ENCODE measurements around the gene ARHGEF9.
A peak's percentile ranks its signal among the peaks of the same experiment; 100 is the strongest.
"Not testable (repeated sequence)": the region's sequence is repeated elsewhere in the genome, so short reads cannot be mapped to it uniquely, and the experiment has no call there.

Gene ARHGEF9

DNA sequence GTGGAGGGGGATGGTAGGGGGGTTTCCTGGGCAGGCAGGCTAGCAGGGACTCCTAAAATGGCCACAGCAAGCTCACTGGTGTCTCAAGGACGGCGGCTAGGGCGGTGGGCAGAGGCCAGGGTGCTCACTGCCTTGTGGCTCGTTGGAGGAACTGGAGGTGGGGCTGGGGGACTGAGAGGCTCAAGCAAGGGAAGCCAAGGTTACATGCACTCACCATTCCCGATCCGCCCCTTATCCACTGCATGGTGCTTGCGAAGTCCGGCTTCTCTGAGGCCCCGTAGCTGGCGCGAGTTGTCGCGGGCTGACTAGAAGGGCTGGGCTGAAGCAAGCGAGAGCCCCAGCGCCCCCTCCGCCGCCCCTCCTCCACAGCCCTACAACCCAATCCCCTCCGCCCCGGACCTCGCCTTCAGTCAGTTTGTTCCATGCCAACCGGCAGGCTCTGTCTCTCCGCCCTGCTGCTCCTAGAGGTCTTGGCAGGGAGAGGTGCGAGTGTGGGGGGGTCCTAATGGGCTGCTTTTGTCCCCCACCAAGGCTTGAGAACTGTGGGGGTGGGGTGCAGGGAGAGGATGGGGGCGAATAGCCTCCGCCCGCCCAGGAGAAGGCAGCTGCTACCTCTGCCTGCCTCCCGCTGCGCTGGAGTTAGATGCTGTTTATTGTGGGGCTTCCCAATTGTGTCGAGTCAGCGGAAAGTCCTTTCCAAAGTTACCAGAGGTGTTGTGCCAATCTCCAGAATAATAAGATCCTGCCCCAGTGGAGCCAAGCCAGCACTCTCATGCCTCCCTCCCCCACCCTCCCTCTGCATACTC is at the start of gene ARHGEF9:
Gene ARHGEF9, minus strand, starts transcription at position 313 of the 806 bp plus-strand sequence. Its CDS starts 69 bp downstream, at position 244.
- DNase-seq (ENCODE audit: low read depth), result no peak

GRCh38 chrX:63825446-63825845 is 40.4 kb upstream of the ARHGEF9 start:
- not testable (repeated sequence) for DNase-seq (ENCODE audit: low read depth)

GRCh38 chrX:63818156-63818555 is 33.1 kb upstream of the ARHGEF9 start:
- DNase-seq (ENCODE audit: low read depth), result no peak

DNA sequence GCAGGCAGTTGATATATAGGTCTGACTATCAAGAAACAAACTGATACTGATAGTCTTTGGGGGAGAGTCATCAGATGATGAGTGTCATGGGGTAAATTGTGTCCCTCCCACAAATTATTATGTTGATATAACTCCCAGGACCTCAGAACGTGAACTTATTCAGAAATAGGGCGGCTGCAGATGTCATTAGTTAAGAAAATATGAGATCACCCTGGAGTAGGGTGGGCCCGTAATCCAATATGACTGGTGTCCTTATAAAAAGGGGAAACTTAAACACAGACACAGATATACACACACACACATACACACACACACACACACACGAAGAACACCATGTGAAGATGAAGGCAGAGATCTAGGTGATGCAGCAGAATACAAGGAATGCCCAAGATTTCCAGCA is 32.7 kb upstream of the ARHGEF9 start:
- DNase-seq (ENCODE audit: low read depth), result no peak

- no peak for DNase-seq (ENCODE audit: low read depth)
These were observed 27.8 kb upstream of the ARHGEF9 start for GRCh38 chrX:63812823-63813222.

GRCh38 chrX:63810746-63811145 is 25.7 kb upstream of the ARHGEF9 start:
- DNase-seq (ENCODE audit: low read depth), result no peak

DNA sequence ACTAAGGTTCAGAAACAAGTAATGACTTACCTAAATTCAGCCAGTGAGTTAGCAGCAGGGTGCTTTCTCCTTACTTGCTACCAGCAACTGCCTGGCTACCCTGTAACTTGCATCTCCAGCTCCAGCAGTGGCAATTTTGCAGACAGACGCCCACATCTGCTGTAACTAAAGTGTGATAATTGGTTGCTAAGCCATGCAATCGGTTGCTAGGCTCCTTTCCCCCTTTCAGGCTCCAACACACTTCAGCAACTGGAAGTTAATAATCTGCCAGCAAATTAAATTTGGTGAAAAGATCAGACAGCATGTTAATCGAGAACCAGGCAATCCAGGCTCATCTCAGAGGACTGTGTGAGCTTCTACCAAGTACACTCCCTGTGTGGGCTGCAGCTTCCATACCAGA is 24.2 kb upstream of the ARHGEF9 start:
- DNase-seq (ENCODE audit: low read depth), result no peak

DNA sequence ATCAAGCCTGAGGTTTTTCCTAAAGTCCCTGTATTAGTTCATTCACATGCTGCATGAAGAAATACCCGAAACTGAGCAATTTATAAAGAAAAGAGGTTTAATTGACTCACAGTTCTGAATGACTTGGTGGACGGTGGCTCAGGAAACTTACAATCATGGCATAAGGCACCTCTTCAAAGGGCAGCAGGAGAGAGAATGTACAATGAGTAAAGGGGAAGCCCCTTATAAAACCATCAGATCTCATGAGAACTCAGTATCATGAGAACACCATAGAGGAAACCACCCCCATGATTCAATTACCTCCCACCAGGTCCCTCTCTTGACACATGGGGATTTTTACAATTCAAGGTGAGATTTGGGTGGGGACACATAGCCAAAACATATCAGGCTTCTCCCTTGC is 10.4 kb upstream of the ARHGEF9 start:
- not testable (repeated sequence) for DNase-seq (ENCODE audit: low read depth)

GRCh38 chrX:63785708-63786040 is 660 bp upstream of the ARHGEF9 start:
- no peak for DNase-seq (ENCODE audit: low read depth)

- DNase-seq (ENCODE audit: low read depth), result no peak
These were observed 590 bp downstream of the ARHGEF9 start for GRCh38 chrX:63784346-63784901.

GRCh38 chrX:63782515-63782914 is 2.5 kb downstream of the ARHGEF9 start:
- DNase-seq (ENCODE audit: low read depth), result no peak

GRCh38 chrX:63768760-63769159 is 16.3 kb downstream of the ARHGEF9 start:
- no peak for DNase-seq (ENCODE audit: low read depth)

DNA sequence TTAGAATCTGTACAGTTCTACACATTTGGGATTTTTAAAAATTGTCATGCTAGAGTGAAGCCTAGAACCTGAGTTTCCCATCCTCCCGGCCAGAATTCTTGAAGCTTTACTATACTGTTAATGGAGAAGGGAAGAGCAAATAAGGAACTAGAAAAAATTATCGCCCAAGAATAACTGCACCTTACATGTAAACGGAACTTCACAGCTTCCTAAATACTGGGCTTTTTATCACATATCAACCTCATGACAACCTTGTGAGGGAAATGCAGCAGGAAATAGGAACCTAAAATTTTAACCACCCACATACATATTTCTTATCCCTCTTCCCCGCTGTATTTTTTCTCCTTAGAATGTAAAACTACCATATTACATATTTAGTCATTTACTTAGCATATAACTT is 19.3 kb downstream of the ARHGEF9 start:
- no peak for DNase-seq (ENCODE audit: low read depth)

DNA sequence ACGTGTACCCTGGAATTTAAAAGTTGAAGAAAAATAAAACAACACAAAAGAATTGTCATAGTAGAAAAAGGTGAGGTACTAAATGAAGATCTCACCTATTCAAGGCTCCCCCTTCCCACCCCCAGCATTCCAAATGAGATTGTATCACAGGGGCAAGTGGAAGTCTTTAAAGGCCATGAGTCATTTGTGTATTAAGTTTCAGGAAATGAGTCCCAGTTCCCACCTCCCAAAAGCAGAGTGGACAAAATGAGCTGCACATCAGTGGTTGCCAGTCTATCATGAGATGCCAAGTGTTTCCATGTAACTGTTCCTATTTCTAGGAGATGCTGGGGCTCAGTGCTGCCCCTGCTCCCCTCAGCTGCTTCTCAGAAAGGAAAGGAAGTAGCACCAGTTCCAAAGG is 20.1 kb downstream of the ARHGEF9 start:
- no peak for DNase-seq (ENCODE audit: low read depth)

DNA sequence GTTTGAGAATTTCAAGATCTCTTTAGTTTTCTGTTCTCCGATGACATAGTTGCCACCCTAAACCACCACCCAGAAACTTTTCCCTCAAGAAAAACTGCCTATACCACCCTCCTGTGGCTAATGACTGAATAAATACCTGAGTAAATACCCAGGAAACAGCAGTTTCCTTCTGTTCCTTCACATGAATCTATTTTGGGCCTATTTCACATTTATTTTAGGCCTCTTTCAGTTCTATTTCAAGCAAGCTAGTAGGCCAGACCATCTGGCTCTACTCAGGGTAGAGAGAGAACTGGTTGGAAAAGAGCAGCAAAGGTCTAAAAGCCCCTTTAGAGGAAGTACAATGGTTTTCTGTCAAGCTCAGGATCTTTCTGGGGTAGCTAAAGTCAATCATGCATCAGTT is 23.4 kb downstream of the ARHGEF9 start:
- DNase-seq (ENCODE audit: low read depth), result no peak

DNA sequence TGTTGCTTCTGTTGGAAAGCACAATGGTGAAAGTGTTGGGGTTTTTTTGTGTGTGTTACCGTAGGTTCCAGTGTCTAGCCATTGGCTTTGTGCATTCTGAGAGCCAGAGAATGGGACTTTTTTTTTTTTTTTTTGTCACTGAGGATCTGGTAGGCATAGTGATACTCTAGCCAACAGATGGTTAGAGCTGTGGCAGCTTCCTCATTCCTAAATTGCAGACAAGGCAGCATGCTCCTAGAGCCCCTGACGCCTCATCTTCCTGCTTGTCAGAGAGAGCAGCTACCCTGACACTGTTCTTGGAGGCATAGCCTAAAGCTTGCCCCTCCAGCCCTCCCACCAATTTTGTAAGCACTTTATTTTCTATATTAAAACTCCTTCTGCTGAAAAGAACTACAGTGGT is 27.0 kb downstream of the ARHGEF9 start:
- no peak for DNase-seq (ENCODE audit: low read depth)

GRCh38 chrX:63755892-63756291 is 29.1 kb downstream of the ARHGEF9 start:
- DNase-seq (ENCODE audit: low read depth), result no peak

- DNase-seq (ENCODE audit: low read depth), result peak; percentile 76
These were observed 30.0 kb downstream of the ARHGEF9 start for GRCh38 chrX:63754860-63755579.

- DNase-seq (ENCODE audit: low read depth), result peak; percentile 8
These were observed 30.7 kb downstream of the ARHGEF9 start for GRCh38 chrX:63754136-63754859.

DNA sequence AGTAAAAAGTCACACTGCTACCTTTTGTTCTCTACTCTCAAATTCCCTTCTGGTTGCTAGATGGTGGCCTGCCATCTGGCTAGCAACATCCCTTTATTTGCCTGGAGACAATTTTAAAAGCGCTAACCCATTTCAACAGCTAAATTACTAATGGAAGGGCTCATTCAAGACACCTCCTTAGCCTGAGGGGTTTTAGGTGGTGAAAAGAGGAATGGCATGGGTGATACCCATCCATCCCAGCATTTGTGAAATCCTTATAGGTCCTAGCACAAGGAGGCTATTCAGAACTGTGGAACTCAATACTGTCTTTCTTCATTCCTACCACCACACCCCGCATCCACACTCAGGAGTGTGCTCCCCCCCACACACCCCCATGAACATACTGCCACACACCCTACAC is 33.5 kb downstream of the ARHGEF9 start:
- no peak for DNase-seq (ENCODE audit: low read depth)

GRCh38 chrX:63750811-63751210 is 34.2 kb downstream of the ARHGEF9 start:
- DNase-seq (ENCODE audit: low read depth), result no peak

- DNase-seq (ENCODE audit: low read depth), result no peak
These were observed 37.7 kb downstream of the ARHGEF9 start for GRCh38 chrX:63747331-63747730.

DNA sequence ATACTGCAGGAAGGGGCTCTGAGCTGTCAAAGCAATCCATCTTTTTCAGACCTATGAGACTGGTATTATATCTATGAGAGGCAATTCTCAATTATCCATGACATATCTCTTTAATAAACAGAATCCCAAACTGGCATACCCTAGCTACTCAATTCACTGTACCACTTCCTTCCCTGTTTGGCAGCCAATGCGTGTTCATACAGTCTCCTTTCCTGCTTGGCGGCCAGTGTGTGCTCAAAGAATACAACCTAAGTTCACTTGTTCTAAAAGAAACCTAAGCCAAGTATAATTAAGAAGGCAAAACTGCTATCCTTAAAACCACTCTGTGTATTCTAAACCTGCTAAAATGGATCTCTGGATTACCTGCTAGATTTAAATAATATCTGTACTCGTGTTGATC is 38.3 kb downstream of the ARHGEF9 start:
- no peak for DNase-seq (ENCODE audit: low read depth)
